ENCODE data around the gene IFITM5. TPM values are rescaled to one million over a fixed set of nuclear protein-coding genes. Genes with fewer than 3 reads are reported as not detected.

The IFITM5 gene
- polyA plus RNA-seq, 1 donor from 2014 or later, result not detected

DNA sequence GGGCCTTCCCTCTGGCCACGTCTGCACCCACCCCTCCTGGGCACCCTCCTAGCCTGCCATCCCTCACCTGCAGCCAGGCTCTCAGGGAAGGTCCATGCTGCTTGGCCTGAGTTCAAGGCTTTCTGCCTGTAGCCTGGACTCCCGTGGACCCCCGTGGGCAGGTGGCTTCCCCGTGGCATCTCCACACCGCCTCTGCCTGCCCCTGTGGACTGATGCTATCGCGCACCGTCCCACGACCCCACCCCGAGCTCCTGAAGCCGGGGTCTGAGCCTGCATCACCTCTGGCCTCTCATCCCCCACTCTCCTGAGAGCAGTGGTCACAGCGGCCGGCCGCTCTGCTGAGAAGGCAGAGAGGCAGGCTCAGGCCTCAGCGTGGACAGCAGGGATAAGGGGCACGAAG, 4.5 kb downstream of the IFITM5 start:
- Histone ChIP-seq H3K4me3 (ENCODE audit: low read length) (no peak overlapping the region), H3F3A (ENCODE audit: insufficient read depth, low read length, poor library complexity, severe bottlenecking) (no peaks in the 10 kb centered on the region), H3K27ac (ENCODE audit: low read length) (no peak overlapping the region), H4K20me1 (ENCODE audit: insufficient read depth) (no peaks in the 10 kb centered on the region), H3K79me2 (replicated peaks; ENCODE audit: insufficient read depth, low read length) (no peaks in the 10 kb centered on the region), H3K9me3 (ENCODE audit: low read length) (no peaks in the 10 kb centered on the region), H3K27me3 (ENCODE audit: insufficient read depth, low read depth, low read length) (no peaks in the 10 kb centered on the region), H3K9me2 (ENCODE audit: insufficient read depth, low read length) (no peaks in the 10 kb centered on the region), H3K4me2 (ENCODE audit: low read length) (no peak overlapping the region), H2AFZ (ENCODE audit: low read depth, low read length) (no peak overlapping the region), H3K36me3 (ENCODE audit: insufficient read depth, low read length) (no peaks in the 10 kb centered on the region), H3K9ac (ENCODE audit: low read length) (no peak overlapping the region)
- TF ChIP-seq EP300 (conservative IDR thresholded peaks at IDR 0.05; ENCODE audit: poor library complexity, severe bottlenecking) (no peak), TAF1 (IDR thresholded peaks at IDR 0.05; ENCODE audit: low read depth) (no peak), SMC3 (conservative IDR thresholded peaks at IDR 0.05; ENCODE audit: poor library complexity) (no peak), POLR2AphosphoS5 (IDR thresholded peaks at IDR 0.05) (no peak), MXI1 (conservative IDR thresholded peaks at IDR 0.05; ENCODE audit: poor library complexity, severe bottlenecking) (no peak), EZH2 (IDR thresholded peaks at IDR 0.05; ENCODE audit: borderline replicate concordance, insufficient read depth, low read length, poor library complexity, severe bottlenecking) (no peak), RAD21 (conservative IDR thresholded peaks at IDR 0.05) (no peak)
- TF ChIP-seq, protein P1, sequence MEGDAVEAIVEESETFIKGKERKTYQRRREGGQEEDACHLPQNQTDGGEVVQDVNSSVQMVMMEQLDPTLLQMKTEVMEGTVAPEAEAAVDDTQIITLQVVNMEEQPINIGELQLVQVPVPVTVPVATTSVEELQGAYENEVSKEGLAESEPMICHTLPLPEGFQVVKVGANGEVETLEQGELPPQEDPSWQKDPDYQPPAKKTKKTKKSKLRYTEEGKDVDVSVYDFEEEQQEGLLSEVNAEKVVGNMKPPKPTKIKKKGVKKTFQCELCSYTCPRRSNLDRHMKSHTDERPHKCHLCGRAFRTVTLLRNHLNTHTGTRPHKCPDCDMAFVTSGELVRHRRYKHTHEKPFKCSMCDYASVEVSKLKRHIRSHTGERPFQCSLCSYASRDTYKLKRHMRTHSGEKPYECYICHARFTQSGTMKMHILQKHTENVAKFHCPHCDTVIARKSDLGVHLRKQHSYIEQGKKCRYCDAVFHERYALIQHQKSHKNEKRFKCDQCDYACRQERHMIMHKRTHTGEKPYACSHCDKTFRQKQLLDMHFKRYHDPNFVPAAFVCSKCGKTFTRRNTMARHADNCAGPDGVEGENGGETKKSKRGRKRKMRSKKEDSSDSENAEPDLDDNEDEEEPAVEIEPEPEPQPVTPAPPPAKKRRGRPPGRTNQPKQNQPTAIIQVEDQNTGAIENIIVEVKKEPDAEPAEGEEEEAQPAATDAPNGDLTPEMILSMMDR (IDR thresholded peaks at IDR 0.05; ENCODE audit: poor library complexity, severe bottlenecking), result no peak
- TF ChIP-seq, protein P2, sequence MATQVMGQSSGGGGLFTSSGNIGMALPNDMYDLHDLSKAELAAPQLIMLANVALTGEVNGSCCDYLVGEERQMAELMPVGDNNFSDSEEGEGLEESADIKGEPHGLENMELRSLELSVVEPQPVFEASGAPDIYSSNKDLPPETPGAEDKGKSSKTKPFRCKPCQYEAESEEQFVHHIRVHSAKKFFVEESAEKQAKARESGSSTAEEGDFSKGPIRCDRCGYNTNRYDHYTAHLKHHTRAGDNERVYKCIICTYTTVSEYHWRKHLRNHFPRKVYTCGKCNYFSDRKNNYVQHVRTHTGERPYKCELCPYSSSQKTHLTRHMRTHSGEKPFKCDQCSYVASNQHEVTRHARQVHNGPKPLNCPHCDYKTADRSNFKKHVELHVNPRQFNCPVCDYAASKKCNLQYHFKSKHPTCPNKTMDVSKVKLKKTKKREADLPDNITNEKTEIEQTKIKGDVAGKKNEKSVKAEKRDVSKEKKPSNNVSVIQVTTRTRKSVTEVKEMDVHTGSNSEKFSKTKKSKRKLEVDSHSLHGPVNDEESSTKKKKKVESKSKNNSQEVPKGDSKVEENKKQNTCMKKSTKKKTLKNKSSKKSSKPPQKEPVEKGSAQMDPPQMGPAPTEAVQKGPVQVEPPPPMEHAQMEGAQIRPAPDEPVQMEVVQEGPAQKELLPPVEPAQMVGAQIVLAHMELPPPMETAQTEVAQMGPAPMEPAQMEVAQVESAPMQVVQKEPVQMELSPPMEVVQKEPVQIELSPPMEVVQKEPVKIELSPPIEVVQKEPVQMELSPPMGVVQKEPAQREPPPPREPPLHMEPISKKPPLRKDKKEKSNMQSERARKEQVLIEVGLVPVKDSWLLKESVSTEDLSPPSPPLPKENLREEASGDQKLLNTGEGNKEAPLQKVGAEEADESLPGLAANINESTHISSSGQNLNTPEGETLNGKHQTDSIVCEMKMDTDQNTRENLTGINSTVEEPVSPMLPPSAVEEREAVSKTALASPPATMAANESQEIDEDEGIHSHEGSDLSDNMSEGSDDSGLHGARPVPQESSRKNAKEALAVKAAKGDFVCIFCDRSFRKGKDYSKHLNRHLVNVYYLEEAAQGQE (IDR thresholded peaks at IDR 0.05; ENCODE audit: borderline replicate concordance), result no peak

DNA sequence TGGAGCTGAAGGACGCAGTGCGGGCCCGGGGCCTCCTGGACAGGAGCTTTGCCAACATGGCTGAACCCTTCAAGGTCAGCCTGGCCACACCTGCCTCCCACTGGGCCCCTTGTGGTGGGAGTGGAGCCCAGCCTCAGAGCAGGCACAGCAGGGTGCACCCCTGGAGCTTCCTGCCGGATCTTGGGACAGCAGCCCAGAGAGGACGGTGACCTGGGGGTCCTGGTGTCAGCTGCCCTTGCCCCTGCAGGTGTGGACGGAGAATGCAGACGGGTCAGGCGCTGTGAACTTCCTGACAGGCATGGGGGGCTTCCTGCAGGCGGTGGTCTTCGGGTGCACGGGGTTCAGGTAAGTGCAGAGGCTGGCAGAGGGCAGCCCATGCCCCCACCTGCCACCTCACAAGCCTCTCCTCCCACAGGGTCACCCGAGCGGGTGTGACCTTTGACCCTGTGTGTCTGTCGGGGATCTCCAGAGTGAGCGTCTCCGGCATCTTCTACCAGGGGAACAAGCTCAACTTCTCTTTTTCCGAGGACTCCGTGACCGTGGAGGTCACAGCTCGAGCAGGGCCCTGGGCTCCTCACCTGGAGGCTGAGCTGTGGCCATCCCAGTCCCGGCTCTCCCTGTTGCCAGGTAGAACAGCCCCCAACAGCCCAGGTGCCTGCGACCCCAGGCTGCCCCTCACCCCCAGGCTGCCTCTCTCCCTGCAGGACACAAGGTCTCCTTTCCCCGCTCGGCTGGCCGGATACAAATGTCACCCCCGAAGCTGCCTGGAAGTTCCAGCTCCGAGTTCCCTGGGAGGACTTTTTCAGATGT, 5.3 kb downstream of the IFITM5 start:
- Histone ChIP-seq H3K79me2 (replicated peaks; ENCODE audit: insufficient read depth, low read length) (no peaks in the 10 kb centered on the region), H3K9me3 (ENCODE audit: low read length) (no peaks in the 10 kb centered on the region), H3K9ac (ENCODE audit: low read length) (no peak overlapping the region), H4K20me1 (ENCODE audit: insufficient read depth) (no peaks in the 10 kb centered on the region), H3F3A (ENCODE audit: insufficient read depth, low read length, poor library complexity, severe bottlenecking) (no peaks in the 10 kb centered on the region), H3K4me2 (ENCODE audit: low read length) (no peak overlapping the region), H3K27ac (ENCODE audit: low read length) (no peak overlapping the region), H3K4me3 (ENCODE audit: low read length) (no peak overlapping the region), H3K36me3 (ENCODE audit: insufficient read depth, low read length) (no peaks in the 10 kb centered on the region), H2AFZ (ENCODE audit: low read depth, low read length) (no peak overlapping the region), H3K9me2 (ENCODE audit: insufficient read depth, low read length) (no peaks in the 10 kb centered on the region), H3K27me3 (ENCODE audit: insufficient read depth, low read depth, low read length) (no peaks in the 10 kb centered on the region)
- no peak for TF ChIP-seq SMC3 (conservative IDR thresholded peaks at IDR 0.05; ENCODE audit: poor library complexity)
- TF ChIP-seq EP300 (conservative IDR thresholded peaks at IDR 0.05; ENCODE audit: poor library complexity, severe bottlenecking), result no peak
- TF ChIP-seq POLR2AphosphoS5 (IDR thresholded peaks at IDR 0.05), result no peak
- no peak for TF ChIP-seq TAF1 (IDR thresholded peaks at IDR 0.05; ENCODE audit: low read depth)
- no peak for TF ChIP-seq MXI1 (conservative IDR thresholded peaks at IDR 0.05; ENCODE audit: poor library complexity, severe bottlenecking)
- TF ChIP-seq, protein P2 (IDR thresholded peaks at IDR 0.05; ENCODE audit: borderline replicate concordance), result no peak
- no peak for TF ChIP-seq EZH2 (IDR thresholded peaks at IDR 0.05; ENCODE audit: borderline replicate concordance, insufficient read depth, low read length, poor library complexity, severe bottlenecking)
- TF ChIP-seq RAD21 (conservative IDR thresholded peaks at IDR 0.05), result no peak
- TF ChIP-seq, protein P1 (IDR thresholded peaks at IDR 0.05; ENCODE audit: poor library complexity, severe bottlenecking), result no peak
